RWPE2 (cell line): ENCODE measurements around the gene ARSG.
"Not testable (repeated sequence)": the region's sequence is repeated elsewhere in the genome, so short reads cannot be mapped to it uniquely, and the experiment has no call there.

Experiments
- ATAC-seq: fragments of 200-7000 bp; cut with Tn5 transposase; 3 replicates; pipeline ENCODE4 v1.9.1; 2021; ENCODE audit warnings: low read depth
- DNase-seq: peaks from one replicate; pipeline ENCODE4 v3.0.0-alpha.2; 2020; ENCODE audit warnings: low spot score
- H3K27ac ChIP-seq: fragments of 450-650 bp; 2 replicates; pipeline ENCODE4 v1.5.1; 2017; ENCODE audit warnings: mild to moderate bottlenecking; ENCODE audit not compliant: poor library complexity, severe bottlenecking
- H3K27me3 ChIP-seq: fragments of 250-450 bp; sonication (Bioruptor Pico); 2 replicates; pipeline ENCODE4 v1.5.1; 2021; ENCODE audit warnings: mild to moderate bottlenecking, moderate library complexity; ENCODE audit not compliant: insufficient read depth, poor library complexity, severe bottlenecking
- H3K36me3 ChIP-seq: fragments of 250-450 bp; sonication (Bioruptor Pico); 2 replicates; pipeline ENCODE4 v1.5.1; 2020; ENCODE audit warnings: low read depth, mild to moderate bottlenecking, moderate library complexity
- H3K4me1 ChIP-seq: fragments of 250-450 bp; sonication (Bioruptor Pico); 2 replicates; pipeline ENCODE4 v1.5.1; 2021; ENCODE audit warnings: mild to moderate bottlenecking, moderate library complexity; ENCODE audit not compliant: insufficient read depth, poor library complexity, severe bottlenecking
- H3K4me3 ChIP-seq: fragments of 250-450 bp; sonication (Bioruptor Pico); 2 replicates; pipeline ENCODE4 v1.5.1; 2021; ENCODE audit warnings: mild to moderate bottlenecking, moderate library complexity; ENCODE audit not compliant: severe bottlenecking
- H3K9me3 ChIP-seq: fragments of 250-450 bp; sonication (Bioruptor Pico); 2 replicates; pipeline ENCODE4 v1.5.1; 2021; ENCODE audit warnings: mild to moderate bottlenecking, moderate library complexity; ENCODE audit not compliant: severe bottlenecking
- CTCF ChIP-seq: fragments of 450-650 bp; IDR thresholded peaks from one replicate; pipeline ENCODE4 v1.5.1; 2017; ENCODE audit warnings: mild to moderate bottlenecking, moderate library complexity; ENCODE audit not compliant: poor library complexity, severe bottlenecking

The ARSG gene

DNA sequence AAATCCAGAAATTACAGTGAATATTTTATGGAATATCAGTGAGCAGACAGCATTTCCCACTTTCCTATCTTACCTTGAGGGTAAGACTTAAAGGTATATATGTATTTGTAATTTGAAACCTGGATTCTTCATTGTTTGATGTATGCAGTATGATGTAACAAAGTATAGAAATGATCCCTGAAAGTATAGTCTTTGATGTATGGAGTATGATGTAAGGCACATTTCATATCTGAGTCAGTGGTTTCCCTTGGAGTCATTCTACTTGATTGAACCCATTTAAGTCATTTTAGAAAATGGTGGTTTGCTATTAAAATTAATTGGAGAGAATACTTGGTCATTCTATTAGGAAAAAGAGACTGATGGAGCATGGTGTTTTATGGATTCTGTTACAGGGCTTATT, 33.4 kb upstream of the ARSG start:
- TF ChIP-seq CTCF = no peak
- ATAC-seq (no peak), DNase-seq (no peak)
- Histone ChIP-seq H3K9me3 (no peaks in the 10 kb centered on the region), H3K36me3 (peaks cover 40% of the 10 kb centered on the region), H3K4me3 (no peak overlapping the region), H3K27ac (no peak overlapping the region), H3K27me3 (no peaks in the 10 kb centered on the region), H3K4me1 (no peaks in the 10 kb centered on the region)

DNA sequence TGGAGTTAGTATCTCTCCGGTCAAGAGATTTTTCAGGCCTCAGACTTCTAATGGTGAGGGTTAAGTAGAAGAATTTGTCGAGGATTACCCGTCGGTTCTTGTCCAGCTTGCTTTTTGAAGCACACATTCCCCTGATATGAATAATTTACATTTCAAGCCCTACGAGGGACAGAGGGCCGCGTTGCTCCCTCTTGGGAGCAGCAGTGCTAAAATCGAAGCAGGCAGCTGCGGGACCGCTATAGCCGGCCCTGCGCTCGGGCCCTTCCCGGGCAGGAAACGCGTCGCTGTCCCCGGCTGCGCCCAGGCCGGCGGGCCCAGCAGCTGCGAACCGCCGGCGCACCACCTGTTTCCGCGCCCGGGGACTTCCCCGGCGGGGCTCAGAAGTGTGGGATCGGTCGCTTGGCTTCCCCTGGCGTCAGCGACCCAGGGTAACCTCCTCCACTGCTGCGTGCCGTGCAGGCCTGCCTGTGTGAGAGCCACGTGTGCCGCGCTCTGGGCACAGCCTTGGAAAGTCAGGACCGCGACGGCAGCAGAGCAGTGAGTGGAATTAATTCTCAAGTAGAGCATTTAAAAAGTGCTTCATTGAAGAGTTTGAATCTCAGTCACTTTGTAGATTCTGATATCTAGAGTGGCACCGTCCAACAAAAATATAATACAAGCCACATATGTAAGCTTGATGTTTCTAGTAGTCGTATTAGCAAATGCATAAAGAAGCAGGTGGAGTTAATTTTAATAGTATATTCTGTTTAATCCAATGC, 32.2 kb upstream of the ARSG start:
- H3K4me3 ChIP-seq, H3K27ac ChIP-seq, H3K9me3 ChIP-seq, DNase-seq, H3K27me3 ChIP-seq, H3K4me1 ChIP-seq: not testable (repeated sequence)
- ATAC-seq = peak; percentile 73
- H3K36me3 ChIP-seq = peaks cover 31% of the 10 kb centered on the region

- DNase-seq, H3K9me3 ChIP-seq, H3K27ac ChIP-seq, H3K4me3 ChIP-seq, ATAC-seq, H3K27me3 ChIP-seq, H3K4me1 ChIP-seq: not testable (repeated sequence)
- peaks cover 26% of the 10 kb centered on the region for H3K36me3 ChIP-seq
These were observed 31.7 kb upstream of the ARSG start for GRCh38 chr17:68259648-68259951.

GRCh38 chr17:68260051-68260762, 31.1 kb upstream of the ARSG start:
- H3K27me3 ChIP-seq = no peaks in the 10 kb centered on the region
- no peak for TF ChIP-seq CTCF
- DNase-seq (no peak), ATAC-seq (no peak)
- no peaks in the 10 kb centered on the region for H3K9me3 ChIP-seq
- H3K27ac ChIP-seq = no peak overlapping the region
- H3K4me3 ChIP-seq = no peak overlapping the region
- H3K36me3 ChIP-seq = peaks cover 20% of the 10 kb centered on the region
- H3K4me1 ChIP-seq = no peaks in the 10 kb centered on the region

DNA sequence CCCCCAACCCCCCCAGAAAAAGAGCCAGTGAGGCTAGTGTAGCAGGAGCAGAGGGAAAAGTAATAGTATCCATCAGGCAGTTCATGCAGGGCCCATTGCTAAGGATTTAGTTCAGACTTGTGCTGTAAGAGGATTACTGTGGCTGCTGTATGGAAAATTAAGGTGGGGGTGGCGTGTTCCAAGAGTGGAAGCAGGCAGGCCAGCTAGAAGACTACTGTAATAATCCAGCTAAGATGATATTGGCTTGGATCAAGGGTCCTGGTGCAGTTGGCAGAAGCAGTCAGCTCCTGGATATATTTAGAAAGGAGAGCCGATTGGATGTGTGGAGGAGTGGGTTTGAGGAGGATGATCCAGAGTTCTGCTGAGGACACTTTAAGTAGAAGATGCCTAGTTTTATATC, 28.8 kb upstream of the ARSG start:
- H3K27ac ChIP-seq, H3K9me3 ChIP-seq, H3K4me3 ChIP-seq, ATAC-seq, H3K36me3 ChIP-seq, H3K4me1 ChIP-seq, DNase-seq, H3K27me3 ChIP-seq: not testable (repeated sequence)

- not testable (repeated sequence) for H3K9me3 ChIP-seq, DNase-seq, H3K27ac ChIP-seq, H3K36me3 ChIP-seq, H3K4me1 ChIP-seq, H3K27me3 ChIP-seq, H3K4me3 ChIP-seq
- peak; percentile 61 for TF ChIP-seq CTCF
- peak; percentile 84 for ATAC-seq
These were observed 28.1 kb upstream of the ARSG start for GRCh38 chr17:68263101-68263681.

DNA sequence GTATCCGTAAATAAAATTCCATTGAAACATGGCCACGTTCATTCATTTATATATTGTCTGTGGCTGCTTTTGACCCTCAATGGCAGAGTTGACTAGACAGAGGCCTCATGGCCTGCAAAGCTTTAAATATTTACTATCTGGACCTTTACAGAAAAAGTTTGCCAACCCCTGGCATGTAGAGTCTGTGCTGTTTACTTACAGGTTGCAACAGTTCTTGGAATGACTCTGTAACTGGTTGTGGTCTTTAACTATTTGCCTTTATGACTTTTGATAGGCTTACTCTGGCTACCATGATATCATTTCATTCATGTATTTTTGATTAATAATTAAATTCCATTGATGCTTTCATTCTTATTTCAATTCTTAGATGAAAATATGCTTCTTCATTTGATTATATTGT, 25.5 kb upstream of the ARSG start:
- not testable (repeated sequence) for H3K4me3 ChIP-seq, H3K27ac ChIP-seq, H3K4me1 ChIP-seq, H3K36me3 ChIP-seq, H3K27me3 ChIP-seq, H3K9me3 ChIP-seq, ATAC-seq, DNase-seq
